ENCODE data around the gene FAM13A. TPM values are rescaled to one million over a fixed set of nuclear protein-coding genes. Genes with fewer than 3 reads are reported as not detected.

FAM13A gene
- total and polyA plus RNA-seq, 2 of the 8 experiments (the other 6 are each of a cell fraction or from before 2014, with no cell fraction given), result 7.1 to 16.5 TPM

DNA sequence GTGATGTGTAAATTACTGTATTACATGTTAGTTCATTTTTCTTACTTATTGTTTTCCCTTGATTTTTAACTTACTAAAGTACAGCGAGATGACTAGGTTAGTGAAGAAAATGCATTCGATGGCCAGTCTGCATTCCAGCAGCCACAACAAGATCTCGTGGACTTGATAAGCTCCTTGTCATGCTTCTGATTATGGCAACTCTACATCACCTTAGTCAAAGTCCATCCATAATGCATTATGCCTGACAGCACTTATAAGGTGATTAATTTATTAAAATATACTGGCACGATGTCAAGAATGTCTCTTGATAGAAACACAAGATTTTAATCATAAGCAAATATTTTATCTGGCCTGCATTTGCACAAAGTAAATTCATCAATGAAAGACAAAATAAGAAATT, 249.5 kb downstream of the FAM13A start (continued):
- TF ChIP-seq, protein P1, sequence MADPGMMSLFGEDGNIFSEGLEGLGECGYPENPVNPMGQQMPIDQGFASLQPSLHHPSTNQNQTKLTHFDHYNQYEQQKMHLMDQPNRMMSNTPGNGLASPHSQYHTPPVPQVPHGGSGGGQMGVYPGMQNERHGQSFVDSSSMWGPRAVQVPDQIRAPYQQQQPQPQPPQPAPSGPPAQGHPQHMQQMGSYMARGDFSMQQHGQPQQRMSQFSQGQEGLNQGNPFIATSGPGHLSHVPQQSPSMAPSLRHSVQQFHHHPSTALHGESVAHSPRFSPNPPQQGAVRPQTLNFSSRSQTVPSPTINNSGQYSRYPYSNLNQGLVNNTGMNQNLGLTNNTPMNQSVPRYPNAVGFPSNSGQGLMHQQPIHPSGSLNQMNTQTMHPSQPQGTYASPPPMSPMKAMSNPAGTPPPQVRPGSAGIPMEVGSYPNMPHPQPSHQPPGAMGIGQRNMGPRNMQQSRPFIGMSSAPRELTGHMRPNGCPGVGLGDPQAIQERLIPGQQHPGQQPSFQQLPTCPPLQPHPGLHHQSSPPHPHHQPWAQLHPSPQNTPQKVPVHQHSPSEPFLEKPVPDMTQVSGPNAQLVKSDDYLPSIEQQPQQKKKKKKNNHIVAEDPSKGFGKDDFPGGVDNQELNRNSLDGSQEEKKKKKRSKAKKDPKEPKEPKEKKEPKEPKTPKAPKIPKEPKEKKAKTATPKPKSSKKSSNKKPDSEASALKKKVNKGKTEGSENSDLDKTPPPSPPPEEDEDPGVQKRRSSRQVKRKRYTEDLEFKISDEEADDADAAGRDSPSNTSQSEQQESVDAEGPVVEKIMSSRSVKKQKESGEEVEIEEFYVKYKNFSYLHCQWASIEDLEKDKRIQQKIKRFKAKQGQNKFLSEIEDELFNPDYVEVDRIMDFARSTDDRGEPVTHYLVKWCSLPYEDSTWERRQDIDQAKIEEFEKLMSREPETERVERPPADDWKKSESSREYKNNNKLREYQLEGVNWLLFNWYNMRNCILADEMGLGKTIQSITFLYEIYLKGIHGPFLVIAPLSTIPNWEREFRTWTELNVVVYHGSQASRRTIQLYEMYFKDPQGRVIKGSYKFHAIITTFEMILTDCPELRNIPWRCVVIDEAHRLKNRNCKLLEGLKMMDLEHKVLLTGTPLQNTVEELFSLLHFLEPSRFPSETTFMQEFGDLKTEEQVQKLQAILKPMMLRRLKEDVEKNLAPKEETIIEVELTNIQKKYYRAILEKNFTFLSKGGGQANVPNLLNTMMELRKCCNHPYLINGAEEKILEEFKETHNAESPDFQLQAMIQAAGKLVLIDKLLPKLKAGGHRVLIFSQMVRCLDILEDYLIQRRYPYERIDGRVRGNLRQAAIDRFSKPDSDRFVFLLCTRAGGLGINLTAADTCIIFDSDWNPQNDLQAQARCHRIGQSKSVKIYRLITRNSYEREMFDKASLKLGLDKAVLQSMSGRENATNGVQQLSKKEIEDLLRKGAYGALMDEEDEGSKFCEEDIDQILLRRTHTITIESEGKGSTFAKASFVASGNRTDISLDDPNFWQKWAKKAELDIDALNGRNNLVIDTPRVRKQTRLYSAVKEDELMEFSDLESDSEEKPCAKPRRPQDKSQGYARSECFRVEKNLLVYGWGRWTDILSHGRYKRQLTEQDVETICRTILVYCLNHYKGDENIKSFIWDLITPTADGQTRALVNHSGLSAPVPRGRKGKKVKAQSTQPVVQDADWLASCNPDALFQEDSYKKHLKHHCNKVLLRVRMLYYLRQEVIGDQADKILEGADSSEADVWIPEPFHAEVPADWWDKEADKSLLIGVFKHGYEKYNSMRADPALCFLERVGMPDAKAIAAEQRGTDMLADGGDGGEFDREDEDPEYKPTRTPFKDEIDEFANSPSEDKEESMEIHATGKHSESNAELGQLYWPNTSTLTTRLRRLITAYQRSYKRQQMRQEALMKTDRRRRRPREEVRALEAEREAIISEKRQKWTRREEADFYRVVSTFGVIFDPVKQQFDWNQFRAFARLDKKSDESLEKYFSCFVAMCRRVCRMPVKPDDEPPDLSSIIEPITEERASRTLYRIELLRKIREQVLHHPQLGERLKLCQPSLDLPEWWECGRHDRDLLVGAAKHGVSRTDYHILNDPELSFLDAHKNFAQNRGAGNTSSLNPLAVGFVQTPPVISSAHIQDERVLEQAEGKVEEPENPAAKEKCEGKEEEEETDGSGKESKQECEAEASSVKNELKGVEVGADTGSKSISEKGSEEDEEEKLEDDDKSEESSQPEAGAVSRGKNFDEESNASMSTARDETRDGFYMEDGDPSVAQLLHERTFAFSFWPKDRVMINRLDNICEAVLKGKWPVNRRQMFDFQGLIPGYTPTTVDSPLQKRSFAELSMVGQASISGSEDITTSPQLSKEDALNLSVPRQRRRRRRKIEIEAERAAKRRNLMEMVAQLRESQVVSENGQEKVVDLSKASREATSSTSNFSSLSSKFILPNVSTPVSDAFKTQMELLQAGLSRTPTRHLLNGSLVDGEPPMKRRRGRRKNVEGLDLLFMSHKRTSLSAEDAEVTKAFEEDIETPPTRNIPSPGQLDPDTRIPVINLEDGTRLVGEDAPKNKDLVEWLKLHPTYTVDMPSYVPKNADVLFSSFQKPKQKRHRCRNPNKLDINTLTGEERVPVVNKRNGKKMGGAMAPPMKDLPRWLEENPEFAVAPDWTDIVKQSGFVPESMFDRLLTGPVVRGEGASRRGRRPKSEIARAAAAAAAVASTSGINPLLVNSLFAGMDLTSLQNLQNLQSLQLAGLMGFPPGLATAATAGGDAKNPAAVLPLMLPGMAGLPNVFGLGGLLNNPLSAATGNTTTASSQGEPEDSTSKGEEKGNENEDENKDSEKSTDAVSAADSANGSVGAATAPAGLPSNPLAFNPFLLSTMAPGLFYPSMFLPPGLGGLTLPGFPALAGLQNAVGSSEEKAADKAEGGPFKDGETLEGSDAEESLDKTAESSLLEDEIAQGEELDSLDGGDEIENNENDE (IDR thresholded peaks at IDR 0.05; ENCODE audit: insufficient replicate concordance, low read length), result no peak
- TF ChIP-seq, protein P2, sequence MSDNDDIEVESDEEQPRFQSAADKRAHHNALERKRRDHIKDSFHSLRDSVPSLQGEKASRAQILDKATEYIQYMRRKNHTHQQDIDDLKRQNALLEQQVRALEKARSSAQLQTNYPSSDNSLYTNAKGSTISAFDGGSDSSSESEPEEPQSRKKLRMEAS (IDR thresholded peaks at IDR 0.05), result no peak
- TF ChIP-seq RFX5 (IDR thresholded peaks at IDR 0.05; ENCODE audit: borderline replicate concordance, low read depth, low read length), result no peak
- no peak for TF ChIP-seq MAFK (IDR thresholded peaks at IDR 0.05; ENCODE audit: low read depth, low read length)
- no peak for TF ChIP-seq TEAD4 (IDR thresholded peaks at IDR 0.05; ENCODE audit: low read depth, low read length)
- no peak for TF ChIP-seq BRCA1 (IDR thresholded peaks at IDR 0.05; ENCODE audit: low read depth, low read length)
- TF ChIP-seq CBX8 (IDR thresholded peaks at IDR 0.05; ENCODE audit: borderline replicate concordance, low read depth, low read length), result no peak
- no peak for TF ChIP-seq YY1 (IDR thresholded peaks at IDR 0.05; ENCODE audit: low read depth, low read length)
- TF ChIP-seq CTBP2 (IDR thresholded peaks at IDR 0.05; ENCODE audit: borderline replicate concordance, insufficient read depth, insufficient read length, low read length), result no peak

Measured in H1 (cell line).